ENCODE results near the gene GLOD4. TPM values are rescaled to one million over a fixed set of nuclear protein-coding genes. Genes with fewer than 3 reads are reported as not detected.

Gene GLOD4
- total and polyA plus RNA-seq, 10 donors: 38.6 to 69.7 (median 54.0) TPM

DNA sequence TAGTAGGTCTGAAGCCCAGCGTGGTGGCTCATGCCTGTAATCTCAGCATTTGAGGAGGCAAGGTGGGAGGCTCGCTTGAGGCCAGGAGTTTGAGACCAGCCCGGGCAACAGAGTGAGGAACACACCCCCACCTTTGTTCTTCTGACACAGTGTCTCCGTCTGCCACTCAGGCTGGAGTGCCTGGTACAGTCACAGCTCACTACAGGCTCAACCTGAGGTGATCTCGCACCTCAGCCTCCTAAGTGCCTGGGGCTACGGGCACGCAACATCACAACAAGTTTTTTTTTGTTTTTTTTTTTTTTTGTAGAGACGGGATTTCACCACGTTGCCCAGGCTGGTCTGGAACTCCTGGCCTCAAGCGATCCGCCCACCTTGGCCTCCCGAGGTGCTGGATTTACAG is 56.3 kb downstream of the GLOD4 start:
- DNase-seq: no peak
- WGBS, 5 donors: 84 to 89% (median 85%) methylated on average over 11 to 12 of the region's 12 CpGs
- intact Hi-C loops (cut with DNase I; ENCODE audit: low total_unique reads): no loop called here
- no peaks in the 10 kb centered on the region for H3K9me3 ChIP-seq
- H3K27ac ChIP-seq: no peak overlapping the region
- H3K4me3 ChIP-seq: no peak overlapping the region
- TF ChIP-seq CTCF (IDR thresholded peaks at IDR 0.05 in 8 of 11, conservative IDR thresholded peaks at IDR 0.05 in 3 of 11) (no peak), POLR2A (IDR thresholded peaks at IDR 0.05) (no peak), POLR2AphosphoS5 (IDR thresholded peaks at IDR 0.05) (no peak)
- H3K27me3 ChIP-seq (replicated peaks in 1 of 7): no peaks in the 10 kb centered on the region
- no peaks in the 10 kb centered on the region for H3K36me3 ChIP-seq
- H3K4me1 ChIP-seq: peaks cover 0 to 5% (median 0%) of the 10 kb centered on the region in 6 donors

GRCh38 chr17:725084-725483 is 57.0 kb downstream of the GLOD4 start:
- no peak for TF ChIP-seq CTCF (IDR thresholded peaks at IDR 0.05 in 8 of 11, conservative IDR thresholded peaks at IDR 0.05 in 3 of 11)
- TF ChIP-seq POLR2A (IDR thresholded peaks at IDR 0.05): no peak
- TF ChIP-seq POLR2AphosphoS5 (IDR thresholded peaks at IDR 0.05): no peak
- no peak for DNase-seq
- no peaks in the 10 kb centered on the region for H3K9me3 ChIP-seq
- no peak overlapping the region for H3K27ac ChIP-seq
- H3K27me3 ChIP-seq (replicated peaks in 1 of 7): no peaks in the 10 kb centered on the region
- intact Hi-C loops (cut with DNase I; ENCODE audit: low total_unique reads): no loop called here
- WGBS, 5 donors: 90 to 98% (median 97%) methylated on average over 14 of the region's 14 CpGs
- H3K36me3 ChIP-seq: no peaks in the 10 kb centered on the region
- peaks cover 0 to 5% (median 0%) of the 10 kb centered on the region in 6 donors for H3K4me1 ChIP-seq
- no peak overlapping the region for H3K4me3 ChIP-seq

DNA sequence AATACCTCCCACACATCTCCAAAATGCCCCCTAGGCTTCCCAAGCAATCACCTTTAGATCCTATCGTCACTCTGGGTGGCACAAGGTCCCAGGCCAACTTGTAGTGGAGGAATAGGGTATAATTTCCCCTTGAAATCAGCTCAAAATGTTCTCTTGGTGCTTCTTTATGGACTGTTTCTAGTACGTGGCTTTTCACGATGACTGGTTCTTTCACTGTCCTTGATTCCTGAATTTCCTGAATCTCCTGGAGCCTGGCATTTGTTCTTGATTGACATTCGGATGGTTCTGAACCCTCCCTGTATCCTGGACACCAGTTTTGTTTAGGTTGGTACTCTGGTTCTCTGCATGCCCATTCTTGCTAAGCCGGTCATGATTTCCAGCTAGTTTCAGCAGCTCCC is 60.5 kb downstream of the GLOD4 start:
- H3K27me3 ChIP-seq (replicated peaks in 1 of 7): no peaks in the 10 kb centered on the region
- H3K36me3 ChIP-seq: no peaks in the 10 kb centered on the region
- no peak for DNase-seq
- no peak overlapping the region for H3K4me3 ChIP-seq
- no peak overlapping the region for H3K27ac ChIP-seq
- 74 to 81% (median 78%) methylated on average over 5 of the region's 5 CpGs for WGBS, 5 donors
- intact Hi-C loops (cut with DNase I; ENCODE audit: low total_unique reads): no loop called here
- H3K9me3 ChIP-seq: no peaks in the 10 kb centered on the region
- H3K4me1 ChIP-seq: peaks cover 0 to 6% (median 0%) of the 10 kb centered on the region in 6 donors
- no peak for TF ChIP-seq POLR2A (IDR thresholded peaks at IDR 0.05)
- TF ChIP-seq POLR2AphosphoS5 (IDR thresholded peaks at IDR 0.05): no peak

GRCh38 chr17:720706-721539 is 61.2 kb downstream of the GLOD4 start:
- no peak for DNase-seq
- H3K9me3 ChIP-seq: no peaks in the 10 kb centered on the region
- no peaks in the 10 kb centered on the region for H3K36me3 ChIP-seq
- 77 to 87% (median 81%) methylated on average over 13 of the region's 13 CpGs for WGBS, 5 donors
- intact Hi-C loops (cut with DNase I; ENCODE audit: low total_unique reads): no loop called here
- TF ChIP-seq CTCF (IDR thresholded peaks at IDR 0.05 in 8 of 11, conservative IDR thresholded peaks at IDR 0.05 in 3 of 11): no peak
- TF ChIP-seq POLR2A (IDR thresholded peaks at IDR 0.05): no peak
- no peak for TF ChIP-seq POLR2AphosphoS5 (IDR thresholded peaks at IDR 0.05)
- H3K4me3 ChIP-seq: no peak overlapping the region
- H3K4me1 ChIP-seq: peaks cover 0 to 8% (median 3%) of the 10 kb centered on the region in 6 donors
- H3K27ac ChIP-seq: no peak overlapping the region
- no peaks in the 10 kb centered on the region for H3K27me3 ChIP-seq (replicated peaks in 1 of 7)

Data from spleen (tissue), 11 donors.